ENCODE data around the gene ALDH1B1. TPM values are rescaled to one million over a fixed set of nuclear protein-coding genes. Genes with fewer than 3 reads are reported as not detected.
"Not testable (repeated sequence)": the region's sequence is repeated elsewhere in the genome, so short reads cannot be mapped to it uniquely, and the experiment has no call there.

ALDH1B1 gene
- polyA plus RNA-seq, 3 donors, result 27.0 to 39.3 (median 39.3) TPM

DNA sequence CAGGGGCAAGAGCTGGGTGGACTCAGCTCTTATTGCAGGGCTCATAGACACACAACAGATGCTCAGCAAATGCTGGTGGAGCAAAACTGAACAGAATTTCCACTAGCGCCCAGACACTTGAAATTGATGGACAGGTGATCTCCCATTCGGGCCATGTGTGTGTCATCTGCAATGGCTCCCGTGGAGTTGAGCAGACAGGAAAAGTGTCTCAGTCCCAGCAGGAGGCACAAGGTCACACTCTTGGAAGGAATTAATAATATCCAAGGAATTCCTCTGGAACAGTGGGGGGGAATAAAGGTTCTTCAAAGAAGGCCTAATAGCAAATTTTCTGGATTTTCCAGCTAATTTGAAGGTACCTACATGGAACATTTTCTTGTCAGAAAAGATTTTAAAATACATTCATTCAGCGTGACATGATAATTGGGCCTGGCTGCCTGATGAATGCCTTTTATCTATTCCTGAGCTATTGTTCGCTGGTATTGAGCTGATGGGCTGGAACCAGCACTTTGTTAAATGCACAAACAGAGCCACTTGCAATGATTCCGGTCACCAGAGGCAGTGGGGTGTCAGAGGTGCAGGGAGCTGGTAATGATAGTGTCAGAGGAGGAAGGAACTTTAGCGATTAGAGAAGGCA is 31.5 kb upstream of the ALDH1B1 start:
- no peak for DNase-seq (ENCODE audit: low read depth in 3 of 3, low spot score in 2 of 3)

- no peak for DNase-seq (ENCODE audit: low read depth in 3 of 3, low spot score in 2 of 3)
These were observed 31.0 kb upstream of the ALDH1B1 start for GRCh38 chr9:38361473-38361850.

- peak in 1 of 3 donors; percentile 64 for DNase-seq (ENCODE audit: low read depth in 3 of 3, low spot score in 2 of 3)
These were observed 29.5 kb upstream of the ALDH1B1 start for GRCh38 chr9:38362852-38363588.

DNA sequence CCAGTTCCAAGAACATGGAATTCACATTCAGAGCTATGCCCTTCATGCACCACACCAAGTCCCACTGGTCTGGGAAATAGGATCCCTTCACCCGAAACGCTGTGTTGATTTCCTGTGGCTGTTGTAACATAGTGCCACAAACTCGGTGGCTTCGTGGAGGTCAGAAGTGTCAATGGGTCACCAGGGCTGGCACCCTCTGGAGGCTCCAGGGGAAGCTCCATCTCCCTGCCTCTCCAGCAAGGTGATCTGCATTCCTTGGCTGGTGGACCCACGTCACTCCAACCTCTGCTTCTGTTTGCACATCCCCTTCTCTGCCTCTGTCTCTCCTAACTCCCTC is 28.9 kb upstream of the ALDH1B1 start:
- DNase-seq (ENCODE audit: low read depth in 3 of 3, low spot score in 2 of 3), result no peak

- DNase-seq (ENCODE audit: low read depth in 3 of 3, low spot score in 2 of 3), result no peak
These were observed 24.6 kb upstream of the ALDH1B1 start for GRCh38 chr9:38367898-38368297.

DNA sequence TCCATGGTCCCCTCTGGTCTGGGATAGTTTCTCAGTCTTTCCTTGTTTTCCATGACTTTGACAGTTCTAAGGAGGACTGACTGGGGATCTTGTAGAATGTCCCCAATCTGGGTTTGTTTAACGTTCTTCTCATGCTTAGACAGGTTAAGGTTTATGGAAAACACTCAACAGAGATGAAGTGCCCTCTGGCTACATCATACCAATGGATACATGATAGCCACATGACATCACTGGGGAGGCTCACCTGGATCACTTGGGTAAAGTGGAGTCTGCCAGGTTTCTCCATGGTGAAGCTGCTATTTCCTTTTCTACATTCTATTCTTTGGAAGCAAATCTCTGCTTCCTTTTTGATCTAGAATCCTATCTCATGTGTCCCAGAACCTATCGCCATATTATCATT is 23.8 kb upstream of the ALDH1B1 start:
- no peak for DNase-seq (ENCODE audit: low read depth in 3 of 3, low spot score in 2 of 3)

GRCh38 chr9:38370176-38370575 is 22.3 kb upstream of the ALDH1B1 start:
- DNase-seq (ENCODE audit: low read depth in 3 of 3, low spot score in 2 of 3), result no peak

GRCh38 chr9:38371495-38371894 is 21.0 kb upstream of the ALDH1B1 start:
- DNase-seq (ENCODE audit: low read depth in 3 of 3, low spot score in 2 of 3), result no peak

DNA sequence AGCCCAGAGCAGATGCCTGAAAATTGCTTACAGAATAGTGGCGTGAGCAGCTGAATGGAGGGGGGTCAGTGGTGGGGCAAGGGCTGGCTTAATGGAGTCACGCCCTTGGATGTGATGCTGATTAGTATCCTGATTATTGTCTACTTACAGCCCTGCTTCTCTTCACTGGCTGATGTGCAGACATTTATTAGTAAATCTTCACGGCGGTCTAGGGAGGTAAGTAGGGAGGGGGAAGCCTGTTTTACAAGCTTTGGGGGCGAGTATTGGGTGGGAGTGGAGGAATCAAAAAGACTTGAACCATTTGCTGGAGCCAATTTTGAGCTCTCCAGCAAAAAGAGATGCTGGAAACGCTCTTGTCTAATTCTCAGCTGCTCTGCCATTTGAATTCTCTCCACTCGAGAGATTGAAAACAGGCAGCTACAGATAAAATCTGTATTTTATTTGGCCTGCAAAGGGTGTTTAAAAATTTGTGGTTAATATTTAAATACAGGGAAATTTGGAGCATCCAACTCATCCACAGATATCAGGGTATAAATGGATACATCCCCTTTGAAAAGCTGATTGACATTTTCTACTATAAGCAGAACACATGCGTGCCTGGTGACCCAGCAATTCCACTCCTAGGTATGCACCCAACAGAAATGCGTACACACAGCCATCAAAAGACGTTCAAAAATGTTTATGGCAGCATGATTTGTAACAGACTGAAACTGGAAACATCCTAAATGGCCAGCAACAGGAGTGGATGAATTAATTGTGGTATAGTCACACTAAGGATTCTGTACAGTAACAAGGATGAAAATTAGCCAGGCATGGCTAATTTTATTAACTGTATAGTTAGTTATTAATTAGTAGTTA is 19.5 kb upstream of the ALDH1B1 start:
- no peak for DNase-seq (ENCODE audit: low read depth in 3 of 3, low spot score in 2 of 3)

- DNase-seq (ENCODE audit: low read depth in 3 of 3, low spot score in 2 of 3), result no peak
These were observed 18.8 kb upstream of the ALDH1B1 start for GRCh38 chr9:38373679-38374078.

DNA sequence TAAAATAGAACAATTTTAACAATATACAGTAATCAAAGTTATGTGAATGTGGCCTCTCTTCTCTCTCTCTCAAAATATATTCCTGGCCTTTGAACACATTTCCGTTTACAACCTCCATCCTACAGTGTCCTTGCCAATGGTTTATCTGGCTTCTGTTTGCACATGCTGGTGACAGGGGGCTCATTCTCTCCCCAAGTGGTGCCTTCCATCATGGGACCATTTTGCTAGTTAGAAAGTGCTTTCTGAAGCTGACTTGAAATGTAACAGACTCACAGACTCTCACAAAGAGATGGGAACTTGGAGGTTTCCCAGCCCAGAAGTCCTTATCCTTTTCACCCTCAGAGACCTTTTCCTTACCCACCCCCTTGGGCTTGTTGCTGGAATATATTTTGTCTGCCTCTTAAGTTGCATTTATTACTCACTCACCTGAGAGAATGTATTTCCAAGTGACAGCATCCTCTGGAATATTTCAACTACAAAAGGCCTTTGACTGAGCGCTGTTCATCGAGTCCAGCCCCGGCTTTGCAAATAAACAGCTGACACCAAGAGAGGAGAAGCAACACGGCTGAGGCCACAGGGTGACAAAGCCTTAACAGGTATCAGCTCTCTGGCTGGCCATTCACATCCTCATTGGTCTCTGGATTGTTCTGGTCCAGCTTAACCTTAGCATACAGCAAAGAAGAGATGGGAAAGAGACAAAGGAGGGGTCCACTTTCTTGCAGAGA is 17.5 kb upstream of the ALDH1B1 start:
- DNase-seq (ENCODE audit: low read depth in 3 of 3, low spot score in 2 of 3), result no peak

- no peak for DNase-seq (ENCODE audit: low read depth in 3 of 3, low spot score in 2 of 3)
These were observed 16.9 kb upstream of the ALDH1B1 start for GRCh38 chr9:38375572-38375963.

- DNase-seq (ENCODE audit: low read depth in 3 of 3, low spot score in 2 of 3), result no peak
These were observed 16.4 kb upstream of the ALDH1B1 start for GRCh38 chr9:38376021-38376670.

DNA sequence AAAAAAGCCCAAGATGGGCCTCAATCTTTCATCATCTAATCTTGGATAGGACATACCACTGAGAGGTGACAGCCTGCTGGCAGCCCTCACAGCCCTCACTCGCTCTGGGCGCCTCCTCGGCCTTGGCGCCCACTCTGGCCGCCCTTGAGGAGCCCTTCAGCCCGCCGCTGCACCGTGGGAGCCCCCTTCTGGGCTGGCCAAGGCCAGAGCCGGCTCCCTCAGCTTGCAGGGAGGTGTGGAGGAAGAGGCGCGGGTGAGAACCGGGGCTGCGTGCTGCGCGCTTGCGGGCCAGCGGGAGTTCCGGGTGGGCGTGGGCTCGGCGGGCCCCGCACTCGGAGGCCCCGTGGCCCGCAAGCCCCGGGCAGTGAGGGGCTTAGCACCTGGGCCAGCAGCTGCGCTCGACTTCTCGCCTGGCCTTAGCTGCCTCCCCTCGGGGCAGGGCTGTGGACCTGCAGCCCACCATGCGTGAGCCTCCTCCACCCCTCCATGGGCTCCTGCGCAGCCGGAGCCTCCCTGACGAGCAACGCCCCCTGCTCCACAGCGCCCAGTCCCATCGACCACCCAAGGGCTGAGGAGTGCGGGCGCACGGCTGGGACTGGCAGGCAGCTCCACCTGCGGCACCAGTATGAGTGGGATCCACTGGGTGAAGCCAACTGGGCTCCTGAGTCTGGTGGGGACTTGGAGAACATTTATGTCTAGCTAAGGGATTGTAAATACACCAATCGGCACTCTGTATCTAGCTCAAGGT is 15.0 kb upstream of the ALDH1B1 start:
- DNase-seq (ENCODE audit: low read depth in 3 of 3, low spot score in 2 of 3), result not testable (repeated sequence)

DNA sequence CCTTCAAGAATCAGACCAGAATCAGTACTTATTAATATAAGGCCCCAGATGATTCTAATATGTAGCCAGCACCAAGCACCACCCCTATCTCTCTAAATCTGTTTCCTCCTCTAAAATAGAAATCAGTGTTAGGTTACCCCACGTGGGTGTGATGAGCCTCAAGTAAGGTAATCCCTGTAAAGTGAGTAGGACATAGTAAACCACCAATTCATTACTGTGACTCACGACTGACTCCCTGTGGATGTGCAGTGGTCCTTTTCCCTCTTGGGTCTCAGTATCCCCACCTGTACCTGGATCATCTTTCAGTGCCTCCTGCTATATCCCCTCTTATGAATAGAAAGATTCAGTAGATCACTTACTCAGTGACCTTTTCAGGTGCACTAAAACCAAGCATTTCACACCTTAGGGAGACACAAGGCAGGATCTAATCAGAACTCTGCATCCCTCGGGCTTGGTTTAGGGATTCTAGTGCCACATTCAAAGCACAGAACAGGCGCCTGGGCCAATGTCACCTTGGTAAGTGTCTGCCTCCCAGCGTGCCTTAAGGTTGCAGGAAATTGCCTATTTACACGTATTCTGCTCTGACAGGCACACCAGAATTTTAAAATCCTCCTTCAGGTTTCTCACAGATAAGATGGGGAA is 12.2 kb upstream of the ALDH1B1 start:
- no peak for DNase-seq (ENCODE audit: low read depth in 3 of 3, low spot score in 2 of 3)

- no peak for DNase-seq (ENCODE audit: low read depth in 3 of 3, low spot score in 2 of 3)
These were observed 11.5 kb upstream of the ALDH1B1 start for GRCh38 chr9:38380872-38381534.

- no peak for DNase-seq (ENCODE audit: low read depth in 3 of 3, low spot score in 2 of 3)
These were observed 10.4 kb upstream of the ALDH1B1 start for GRCh38 chr9:38382141-38382540.

DNA sequence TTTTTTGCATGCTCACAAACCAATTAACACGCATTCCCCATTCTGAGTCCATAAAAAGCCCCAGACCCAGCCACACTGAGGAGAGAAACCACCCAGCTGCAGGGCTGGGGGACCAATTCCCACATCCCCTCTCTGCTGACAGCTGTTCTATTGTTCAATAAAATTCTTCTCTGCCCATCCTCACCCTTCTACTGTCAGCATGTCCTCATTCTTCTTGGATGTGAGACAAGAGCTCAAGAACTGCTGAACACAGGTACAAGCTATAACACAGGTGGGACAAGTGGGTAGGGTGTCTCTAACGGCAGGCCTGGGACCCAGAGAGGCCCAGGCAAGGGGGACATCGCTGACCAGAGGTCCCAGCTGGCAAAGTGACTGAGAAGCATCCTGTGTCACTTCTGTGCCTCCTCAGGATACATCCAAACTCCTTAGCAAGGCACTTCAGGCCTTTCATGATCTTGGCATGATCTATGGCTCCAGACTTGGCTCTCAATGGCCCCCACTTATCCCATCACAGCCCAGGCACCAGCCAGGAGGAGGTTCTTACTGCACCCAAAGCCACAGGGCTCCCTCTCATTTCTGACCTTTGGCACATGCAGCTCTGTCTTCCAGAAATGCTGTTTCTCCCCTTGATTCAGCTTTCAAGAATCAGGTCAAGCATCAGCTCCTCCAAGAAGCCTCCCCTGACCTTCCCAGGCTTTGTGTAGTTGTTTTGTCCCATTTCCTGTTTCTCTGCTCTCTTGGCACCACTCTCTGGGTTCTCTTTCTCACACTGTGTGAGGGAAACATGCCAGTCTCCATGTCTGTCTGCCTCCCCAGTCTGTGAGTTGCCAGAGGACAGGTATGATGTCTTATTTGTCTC is 7.3 kb upstream of the ALDH1B1 start:
- DNase-seq (ENCODE audit: low read depth in 3 of 3, low spot score in 2 of 3), result no peak

Measured in right renal cortex interstitium (tissue), 3 donors.